B cell (primary cell): ENCODE measurements around the gene RAB22A. TPM values are rescaled to one million over a fixed set of nuclear protein-coding genes. Genes with fewer than 3 reads are reported as not detected.

ENCODE experiments used
- ATAC-seq: fragments of 200-7000 bp; cut with Tn5 transposase; one replicate; pipeline ENCODE4 v1.10.0; 2021; ENCODE audit warnings: low read depth, mild to moderate bottlenecking, moderate number of reproducible peaks, moderate library complexity
- CTCF ChIA-PET: fragments of 350-600 bp; sonication (Branson Sonifier 250); formaldehyde crosslinking; loops from one replicate; lab custom pipeline; 2021; ENCODE audit warnings: antibody characterized with exemption, inconsistent platforms; lab: Charles Lee
- POLR2A ChIA-PET: fragments of 350-600 bp; sonication (Branson Sonifier 250); formaldehyde crosslinking; loops from one replicate; lab custom pipeline; 2021; ENCODE audit warnings: antibody characterized with exemption; lab: Charles Lee
- DNase-seq: peaks from one replicate; pipeline ENCODE4 v3.0.0; 2013
- H2AFZ ChIP-seq: 2 replicates; pipeline ENCODE4 v1.6.1; 2012; ENCODE audit warnings: mild to moderate bottlenecking, low read depth, low read length; ENCODE audit not compliant: insufficient read depth, poor library complexity, severe bottlenecking
- H3K27ac ChIP-seq, 2 donors: 1 replicate in 1 of 2; 2 replicates in 1 of 2; pipeline ENCODE4 v1.5.1; 2012 to 2013; ENCODE audit warnings: low read length in 2 of 2, mild to moderate bottlenecking in 2 of 2, moderate library complexity in 1 of 2
- H3K27me3 ChIP-seq, 4 experiments: fragments of 200-600 bp in 1 of 4; sonication (generic) in 1 of 4; replicated peaks in 1 of 4; 1 replicate in 2 of 4; 2 replicates in 2 of 4; pipeline versions ENCODE4 v1.6.1 to v1.7.0; 2013 to 2016; ENCODE audit warnings: low read length in 3 of 4, mild to moderate bottlenecking in 2 of 4, mixed read lengths in 1 of 4, moderate library complexity in 1 of 4; ENCODE audit not compliant: insufficient read depth in 4 of 4, control insufficient read depth in 3 of 4; ENCODE audit errors: control extremely low read depth in 1 of 4
- H3K36me3 ChIP-seq, 2 experiments: replicated peaks in 1 of 2; 1 replicate in 1 of 2; 2 replicates in 1 of 2; pipeline versions ENCODE4 v1.6.1 to v1.7.1; 2013; ENCODE audit warnings: low read length in 1 of 2; ENCODE audit not compliant: insufficient read depth in 2 of 2, control insufficient read depth in 1 of 2; ENCODE audit errors: control extremely low read depth in 1 of 2, extremely low read depth in 1 of 2
- H3K4me1 ChIP-seq, 2 donors: fragments of 200-600 bp in 1 of 2; sonication (generic) in 1 of 2; 1 replicate in 1 of 2; 2 replicates in 1 of 2; pipeline versions ENCODE4 v1.5.1 to v1.6.1; 2013 to 2017; ENCODE audit warnings: low read length in 2 of 2; ENCODE audit not compliant: control insufficient read depth in 2 of 2, insufficient read depth in 2 of 2
- H3K4me2 ChIP-seq: replicated peaks from 2 replicates; pipeline ENCODE3; 2012; ENCODE audit warnings: mild to moderate bottlenecking, low read depth, low read length; ENCODE audit not compliant: poor library complexity, severe bottlenecking
- H3K4me3 ChIP-seq, 5 experiments: fragments of 200-600 bp in 1 of 5; sonication (generic) in 1 of 5; 1 replicate in 3 of 5; 2 replicates in 2 of 5; pipeline versions ENCODE4 v1.5.1 to v1.7.0; 2011 to 2016; ENCODE audit warnings: low read length in 4 of 5, mild to moderate bottlenecking in 4 of 5, low read depth in 2 of 5, control low read depth in 1 of 5, moderate library complexity in 1 of 5; ENCODE audit not compliant: insufficient read depth in 1 of 5; ENCODE audit errors: control extremely low read depth in 1 of 5, extremely low read depth in 1 of 5
- H3K79me2 ChIP-seq: fragments of 200-600 bp; sonication (generic); one replicate; pipeline ENCODE4 v1.6.0; 2016; ENCODE audit warnings: low read length; ENCODE audit not compliant: control insufficient read depth, insufficient read depth
- H3K9ac ChIP-seq: fragments of 200-600 bp; sonication (generic); 2 replicates; pipeline ENCODE4 v1.6.1; 2017; ENCODE audit warnings: mild to moderate bottlenecking, low read length, moderate library complexity
- H3K9me3 ChIP-seq, 3 donors: one replicate each; pipeline versions ENCODE4 v1.6.1 to v1.7.1; 2013; ENCODE audit warnings: low read length in 2 of 3; ENCODE audit not compliant: control insufficient read depth in 2 of 3, insufficient read depth in 1 of 3; ENCODE audit errors: control extremely low read depth in 1 of 3
- H4K20me1 ChIP-seq: 2 replicates; pipeline ENCODE4 v1.6.0; 2012; ENCODE audit warnings: mild to moderate bottlenecking, low read length; ENCODE audit not compliant: insufficient read depth, control insufficient read depth, poor library complexity, severe bottlenecking
- H3K27ac Mint-ChIP-seq: one replicate; pipeline ENCODE4 v1.8.0; 2021; ENCODE audit warnings: mixed read lengths
- H3K27me3 Mint-ChIP-seq: one replicate; pipeline ENCODE4 v1.8.0; 2021; ENCODE audit warnings: mixed read lengths
- H3K4me1 Mint-ChIP-seq: one replicate; pipeline ENCODE4 v1.8.0; 2021; ENCODE audit warnings: mixed read lengths
- H3K4me3 Mint-ChIP-seq: one replicate; pipeline ENCODE4 v1.8.0; 2021; ENCODE audit warnings: mixed read lengths
- H3K9me3 Mint-ChIP-seq: one replicate; pipeline ENCODE4 v1.8.0; 2022; ENCODE audit warnings: mixed read lengths; ENCODE audit not compliant: insufficient read depth
- CTCF ChIP-seq: fragments of 200-600 bp; IDR thresholded peaks from one replicate; pipeline ENCODE4 v1.8.0; 2022; ENCODE audit warnings: antibody characterized with exemption, mild to moderate bottlenecking
- EZH2 ChIP-seq: IDR thresholded peaks from 2 replicates; pipeline ENCODE4 v1.6.1; 2012; ENCODE audit warnings: borderline replicate concordance, low read depth, mild to moderate bottlenecking, moderate library complexity, low read length; ENCODE audit not compliant: insufficient read depth, poor library complexity, severe bottlenecking
- WGBS: methylation state at CpG from one replicate; pipeline ENCODE4 v1.1.5; 2013; ENCODE audit warnings: missing lambda C conversion rate; ENCODE audit not compliant: insufficient coverage; 5-methylcytosine and 5-hydroxymethylcytosine counted together
- intact Hi-C: fragments of 100-400 bp; cut with micrococcal nuclease; formaldehyde crosslinking; loops from one replicate; pipeline ENCODE4 v1.10.0; 2022
- polyA plus RNA-seq: library from polyadenylated mRNA; depleted of rRNA; stranded (reverse); fragments of >200 nt; gene quantifications from 2 replicates; pipeline ENCODE4 v1.2.3, GENCODE V29; 2012
- total RNA-seq, 2 donors: library from RNA; stranded (reverse); fragments of 120-200 nt in 1 of 2; gene quantifications; 1 replicate in 1 of 2; 2 replicates in 1 of 2; pipeline versions ENCODE4 v1.2.3 to v1.2.4, GENCODE V29; 2013 to 2022

RAB22A gene
- total and polyA plus RNA-seq, 2 donors (not counting 1 experiment from before 2014, with no cell fraction given) = 7.5 to 21.1 TPM

- H4K20me1 ChIP-seq = peaks cover 58% of the 10 kb centered on the region
- H2AFZ ChIP-seq = no peak overlapping the region
- ChIA-PET CTCF (interaction anchor here (1.2 kb wide), 1 partner anchor 151 kb away, joined by 4 read pairs; no protein-coding TSS in a partner anchor), POLR2A (no interaction called here)
- no peak for DNase-seq
- Mint-ChIP-seq H3K9me3 (no peaks in the 10 kb centered on the region), H3K27me3 (no peaks in the 10 kb centered on the region), H3K4me3 (no peak overlapping the region), H3K4me1 (peaks cover 31% of the 10 kb centered on the region), H3K27ac (no peak overlapping the region)
- H3K4me3 ChIP-seq = no peak overlapping the region
- H3K27me3 ChIP-seq = no peaks in the 10 kb centered on the region
- H3K9me3 ChIP-seq = no peaks in the 10 kb centered on the region
- no peaks in the 10 kb centered on the region for H3K4me1 ChIP-seq
- H3K9ac ChIP-seq = no peak overlapping the region
- peaks cover 1 to 2% of the 10 kb centered on the region in 2 experiments for H3K36me3 ChIP-seq
- intact Hi-C loops = no loop called here
- no peak overlapping the region for H3K27ac ChIP-seq
- WGBS = 100% methylated on average over 4 of the region's 7 CpGs
- TF ChIP-seq CTCF (no peak), EZH2 (no peak)
- no peak overlapping the region for H3K4me2 ChIP-seq
- peaks cover 92% of the 10 kb centered on the region for H3K79me2 ChIP-seq
- no peak for ATAC-seq
These were observed 13.3 kb upstream of the RAB22A start for GRCh38 chr20:58296051-58296837.

- ChIA-PET CTCF (no interaction called here), POLR2A (no interaction called here)
- H3K9me3 Mint-ChIP-seq = no peaks in the 10 kb centered on the region
- Histone ChIP-seq H3K4me3 (no peak overlapping the region), H3K9ac (no peak overlapping the region), H3K27ac (no peak overlapping the region), H3K79me2 (peaks cover 93% of the 10 kb centered on the region), H3K4me1 (no peaks in the 10 kb centered on the region), H3K4me2 (no peak overlapping the region), H2AFZ (no peak overlapping the region), H4K20me1 (peaks cover 59% of the 10 kb centered on the region), H3K9me3 (no peaks in the 10 kb centered on the region), H3K27me3 (no peaks in the 10 kb centered on the region), H3K36me3 (peaks cover 1 to 2% of the 10 kb centered on the region in 2 experiments)
- H3K4me1 Mint-ChIP-seq = peaks cover 34% of the 10 kb centered on the region
- TF ChIP-seq CTCF = no peak
- no peak for TF ChIP-seq EZH2
- intact Hi-C loops = no loop called here
- H3K27ac Mint-ChIP-seq = no peak overlapping the region
- H3K27me3 Mint-ChIP-seq = no peaks in the 10 kb centered on the region
- DNase-seq (no peak), ATAC-seq (no peak)
- H3K4me3 Mint-ChIP-seq = no peak overlapping the region
- no CpG with 5 or more reads among the region's 2 CpGs for WGBS
These were observed 12.1 kb upstream of the RAB22A start for GRCh38 chr20:58297394-58297793.
